GM19193 (cell line): ENCODE measurements around the gene LRRC26.

Source experiments
- POLR2A ChIP-seq: IDR thresholded peaks from 4 replicates; pipeline ENCODE4 v1.6.1; 2011; ENCODE audit not compliant: insufficient read depth, insufficient read length; ENCODE audit errors: extremely low read depth

The LRRC26 gene

DNA sequence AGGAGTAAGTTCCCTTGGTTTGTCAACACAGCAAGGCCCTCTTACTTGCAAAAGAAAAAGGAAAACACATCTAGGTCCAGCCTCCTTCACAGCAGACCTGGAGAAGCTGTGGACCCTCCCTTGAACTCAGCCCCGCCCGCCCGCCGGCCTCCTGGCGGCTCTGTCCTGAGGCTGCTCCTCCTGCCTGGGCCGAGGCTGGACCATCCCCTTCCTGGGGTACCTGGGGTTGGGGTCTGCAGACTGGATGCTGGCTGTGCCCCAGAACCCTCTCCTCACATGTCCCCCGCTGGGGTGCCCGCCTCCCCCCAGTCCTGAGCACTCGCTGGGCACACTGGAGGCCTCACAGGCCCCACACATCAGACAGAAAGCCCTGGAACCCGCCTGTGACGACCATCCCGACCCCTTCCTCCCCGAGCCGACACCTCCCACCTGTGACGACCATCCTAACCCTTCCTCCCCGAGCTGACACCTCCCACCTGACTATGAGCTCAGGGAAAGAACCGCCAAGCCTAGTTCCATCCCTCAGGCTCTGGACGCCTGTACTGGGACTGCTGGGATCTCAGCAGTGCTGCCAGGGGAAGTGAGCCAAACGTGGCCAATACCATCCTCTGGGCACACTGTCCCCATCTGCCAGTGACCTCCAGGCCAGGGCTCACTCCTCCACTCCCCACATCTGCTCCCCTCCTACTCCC, 9.2 kb upstream of the LRRC26 start:
- TF ChIP-seq POLR2A = no peak

- no peak for TF ChIP-seq POLR2A
These were observed 8.5 kb upstream of the LRRC26 start for GRCh38 chr9:137178201-137178938.

DNA sequence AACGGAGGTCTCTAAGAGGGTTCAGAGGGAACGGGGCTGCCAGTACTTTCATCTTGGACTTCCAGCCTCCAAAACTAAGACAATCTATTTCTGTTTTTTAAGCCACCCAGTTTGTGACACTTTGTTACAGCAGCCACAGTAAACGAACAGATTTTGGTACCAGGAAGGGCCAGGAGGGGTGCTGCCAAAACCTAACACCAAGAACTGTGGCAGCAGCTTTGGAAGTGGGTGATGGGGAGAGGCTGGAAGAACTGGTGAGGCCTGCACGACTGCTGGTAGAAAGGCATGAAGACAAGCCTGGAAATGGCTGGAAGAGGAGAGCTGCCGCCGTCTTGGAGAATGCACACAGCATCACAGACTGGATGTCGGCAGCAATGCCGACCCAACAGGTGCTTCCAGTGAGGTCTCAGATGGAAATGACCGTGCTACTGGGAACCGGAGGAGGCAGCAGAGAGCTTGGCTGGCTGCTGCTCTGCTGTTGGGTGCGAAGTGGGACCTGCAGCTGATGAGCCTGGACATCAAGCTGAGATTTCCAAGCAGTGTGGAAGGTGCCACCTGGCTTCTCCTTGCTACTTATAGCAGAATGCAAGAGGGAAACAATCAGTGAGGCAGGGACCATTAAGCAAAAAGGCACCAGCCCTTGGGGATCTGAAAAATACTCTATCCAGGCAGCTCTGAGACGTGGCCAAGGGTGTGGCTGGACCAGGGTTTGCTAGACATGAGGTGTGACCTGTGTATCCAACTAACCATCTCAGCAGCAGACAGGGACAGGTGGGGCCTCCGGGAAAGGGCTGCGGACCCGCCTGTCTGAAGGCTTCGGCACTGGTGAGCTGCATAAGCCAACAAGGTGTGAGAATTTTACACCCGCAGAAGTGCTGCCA, 6.7 kb upstream of the LRRC26 start:
- peak; percentile 31 for TF ChIP-seq POLR2A

DNA sequence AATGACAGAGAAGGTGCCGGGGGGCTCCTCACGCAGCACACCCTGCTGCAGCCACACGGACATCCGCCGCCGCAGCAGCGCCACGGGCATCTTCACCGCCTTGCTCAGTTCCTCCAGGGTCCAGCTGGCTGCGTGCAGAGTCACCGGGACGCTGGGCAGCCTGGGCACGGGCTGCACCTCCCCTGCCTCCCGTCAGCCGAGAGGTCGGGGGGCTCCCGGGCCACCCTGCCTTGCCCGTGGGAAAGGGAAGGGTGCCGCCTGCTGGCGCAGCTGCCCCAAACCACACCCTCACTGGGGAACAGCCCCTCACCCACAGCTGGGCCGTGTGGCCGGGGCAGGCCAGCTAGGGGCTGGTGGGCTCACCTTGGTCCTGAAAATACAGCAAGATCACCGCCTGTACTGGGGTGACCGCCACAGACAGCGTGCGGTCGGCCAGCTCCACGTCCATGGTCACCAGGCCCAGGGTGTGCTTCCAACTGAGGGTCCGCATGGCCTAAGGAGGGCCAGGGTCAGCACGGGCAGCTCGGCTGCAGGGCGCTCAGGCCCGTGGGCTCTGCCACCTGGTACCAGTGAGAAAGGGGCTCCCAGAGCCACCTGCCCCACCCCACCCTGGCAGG, 5.6 kb upstream of the LRRC26 start:
- TF ChIP-seq POLR2A = no peak

- TF ChIP-seq POLR2A = no peak
These were observed 5.0 kb upstream of the LRRC26 start for GRCh38 chr9:137174722-137175293.

GRCh38 chr9:137173796-137174664, 4.2 kb upstream of the LRRC26 start:
- no peak for TF ChIP-seq POLR2A

- no peak for TF ChIP-seq POLR2A
These were observed 3.3 kb upstream of the LRRC26 start for GRCh38 chr9:137172901-137173795.

DNA sequence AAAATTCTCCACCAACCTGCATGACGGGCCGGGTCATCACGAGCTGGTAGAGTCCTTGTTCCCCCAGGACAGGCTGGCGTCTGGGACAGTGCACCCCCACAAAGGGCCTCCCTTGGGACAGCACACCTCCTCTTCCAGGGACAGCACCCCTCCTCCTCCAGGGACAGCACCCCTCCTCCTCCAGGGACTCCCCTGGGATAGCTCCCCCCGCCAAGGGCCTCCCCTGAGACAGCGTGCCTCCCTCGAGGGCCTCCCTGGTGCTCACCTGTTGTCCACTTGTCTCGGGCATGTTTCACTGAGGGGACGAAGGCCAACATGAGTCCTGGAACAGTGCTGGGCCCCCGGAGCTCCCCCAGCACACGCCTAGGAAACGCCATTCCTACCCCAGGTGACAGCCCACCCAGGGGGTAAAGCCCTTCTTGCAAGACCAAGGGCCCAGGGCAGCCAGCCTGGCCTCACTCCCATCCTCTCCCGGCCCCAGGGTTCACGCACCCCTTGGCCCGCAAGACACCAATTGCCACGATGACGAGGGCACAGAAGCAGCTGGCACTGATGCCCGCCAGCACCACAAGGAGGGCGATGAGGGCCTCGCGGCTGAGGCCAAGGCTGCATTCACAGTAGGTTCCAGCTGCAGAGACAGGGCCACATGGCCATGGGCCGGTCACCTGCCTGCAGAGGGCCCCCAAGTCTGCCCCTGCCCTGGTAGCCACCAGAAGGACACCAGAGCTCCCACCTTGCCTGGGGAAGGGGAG, 1.5 kb upstream of the LRRC26 start:
- TF ChIP-seq POLR2A = no peak

- no peak for TF ChIP-seq POLR2A
These were observed 766 bp upstream of the LRRC26 start for GRCh38 chr9:137170486-137171148.

- TF ChIP-seq POLR2A = no peak
These were observed 671 bp downstream of the LRRC26 start for GRCh38 chr9:137168904-137169856.

- TF ChIP-seq POLR2A = no peak
These were observed 1.3 kb downstream of the LRRC26 start for GRCh38 chr9:137168573-137168903.
